CD14-positive monocyte (primary cell): ENCODE data around the gene GPSM1. TPM values are rescaled to one million over a fixed set of nuclear protein-coding genes. Genes with fewer than 3 reads are reported as not detected.

Experiments used
- DNase-seq, 3 donors: peaks; one replicate each; pipeline ENCODE4 v3.0.0-alpha.2; 2011 to 2022
- H2AFZ ChIP-seq: 2 replicates; pipeline ENCODE4 v1.6.0; 2012; ENCODE audit warnings: mild to moderate bottlenecking, low read depth, low read length, inconsistent platforms; ENCODE audit not compliant: insufficient read depth, poor library complexity, severe bottlenecking
- H3K27ac ChIP-seq, 2 donors: 1 replicate in 1 of 2; 2 replicates in 1 of 2; pipeline ENCODE4 v1.5.1; 2012 to 2013; ENCODE audit warnings: low read length in 2 of 2, control low read depth in 1 of 2, inconsistent platforms in 1 of 2, low read depth in 1 of 2, mild to moderate bottlenecking in 1 of 2
- H3K27me3 ChIP-seq, 2 donors: one replicate each; pipeline versions ENCODE4 v1.6.0 to v1.6.1; 2011 to 2013; ENCODE audit warnings: low read length in 2 of 2; ENCODE audit not compliant: control insufficient read depth in 2 of 2, insufficient read depth in 2 of 2
- H3K36me3 ChIP-seq, 2 donors: replicated peaks in 1 of 2; 1 replicate in 1 of 2; 2 replicates in 1 of 2; pipeline versions ENCODE4 v1.5.1 to v1.6.1; 2012 to 2013; ENCODE audit warnings: low read length in 2 of 2, control low read depth in 1 of 2, inconsistent platforms in 1 of 2, mild to moderate bottlenecking in 1 of 2; ENCODE audit not compliant: insufficient read depth in 2 of 2, control insufficient read depth in 1 of 2
- H3K4me1 ChIP-seq, 2 donors: 1 replicate in 1 of 2; 2 replicates in 1 of 2; pipeline versions ENCODE4 v1.5.1 to v1.6.1; 2012 to 2013; ENCODE audit warnings: low read length in 2 of 2, control low read depth in 1 of 2, inconsistent platforms in 1 of 2, mild to moderate bottlenecking in 1 of 2, moderate library complexity in 1 of 2; ENCODE audit not compliant: insufficient read depth in 2 of 2, control insufficient read depth in 1 of 2
- H3K4me2 ChIP-seq: replicated peaks from 2 replicates; pipeline ENCODE3; 2012; ENCODE audit warnings: low read length, moderate library complexity, mild to moderate bottlenecking; ENCODE audit not compliant: poor library complexity, severe bottlenecking; ENCODE audit errors: extremely low read depth
- H3K4me3 ChIP-seq, 3 experiments: fragments of 200-600 bp in 1 of 3; sonication (generic) in 1 of 3; replicated peaks in 1 of 3; 1 replicate in 2 of 3; 2 replicates in 1 of 3; pipeline ENCODE4 v1.5.1; 2011 to 2013; ENCODE audit warnings: low read length in 3 of 3, mild to moderate bottlenecking in 3 of 3, control low read depth in 2 of 3, low read depth in 2 of 3, inconsistent platforms in 1 of 3, moderate library complexity in 1 of 3
- H3K79me2 ChIP-seq: 2 replicates; pipeline ENCODE4 v1.6.0; 2012; ENCODE audit warnings: mild to moderate bottlenecking, control low read depth, inconsistent platforms, low read length, moderate library complexity; ENCODE audit not compliant: insufficient read depth
- H3K9ac ChIP-seq: 2 replicates; pipeline ENCODE4 v1.6.0; 2017; ENCODE audit warnings: low read length, mild to moderate bottlenecking; ENCODE audit not compliant: insufficient read depth, poor library complexity, severe bottlenecking
- H3K9me3 ChIP-seq, 2 donors: replicated peaks in 1 of 2; 1 replicate in 1 of 2; 2 replicates in 1 of 2; pipeline versions ENCODE4 v1.5.1 to v1.6.1; 2012 to 2013; ENCODE audit warnings: low read length in 2 of 2, control low read depth in 1 of 2; ENCODE audit not compliant: control insufficient read depth in 1 of 2, insufficient read depth in 1 of 2
- H4K20me1 ChIP-seq: 2 replicates; pipeline ENCODE4 v1.6.0; 2012; ENCODE audit warnings: mild to moderate bottlenecking, low read length, control low read depth, moderate library complexity; ENCODE audit not compliant: insufficient read depth
- H3K27ac Mint-ChIP-seq, 7 donors: one replicate each; pipeline ENCODE4 v1.8.0; 2020; ENCODE audit warnings: mild to moderate bottlenecking in 7 of 7, mixed read lengths in 7 of 7, moderate library complexity in 6 of 7, inconsistent platforms in 2 of 7
- H3K27me3 Mint-ChIP-seq, 3 donors: one replicate each; pipeline ENCODE4 v1.8.0; 2021 to 2022; ENCODE audit warnings: low read depth in 3 of 3, mild to moderate bottlenecking in 3 of 3, mixed read lengths in 3 of 3, moderate library complexity in 3 of 3, inconsistent platforms in 1 of 3
- H3K36me3 Mint-ChIP-seq, 2 donors: one replicate each; pipeline ENCODE4 v1.8.0; 2020; ENCODE audit warnings: mixed read lengths in 2 of 2, inconsistent platforms in 1 of 2, mild to moderate bottlenecking in 1 of 2
- H3K4me1 Mint-ChIP-seq: one replicate; pipeline ENCODE4 v1.8.0; 2020; ENCODE audit warnings: mild to moderate bottlenecking, mixed read lengths
- H3K4me3 Mint-ChIP-seq, 2 donors: one replicate each; pipeline ENCODE4 v1.8.0; 2020; ENCODE audit warnings: mild to moderate bottlenecking in 2 of 2, mixed read lengths in 2 of 2, moderate library complexity in 1 of 2
- H3K9me3 Mint-ChIP-seq, 7 donors: one replicate each; pipeline ENCODE4 v1.8.0; 2020 to 2022; ENCODE audit warnings: mixed read lengths in 7 of 7, mild to moderate bottlenecking in 6 of 7, moderate library complexity in 6 of 7, inconsistent platforms in 2 of 7
- WGBS: methylation state at CpG from one replicate; pipeline ENCODE4 v1.1.5; 2013; ENCODE audit warnings: missing lambda C conversion rate; ENCODE audit not compliant: insufficient coverage; 5-methylcytosine and 5-hydroxymethylcytosine counted together
- intact Hi-C, 2 donors: fragments of 100-400 bp; cut with micrococcal nuclease; formaldehyde crosslinking; loops; one replicate each; pipeline versions ENCODE4 v1.15.0 to v1.15.1; 2023
- polyA plus RNA-seq, 3 donors: library from polyadenylated mRNA; depleted of rRNA in 1 of 3; unstranded in 2 of 3; stranded (reverse) in 1 of 3; fragments of 300-500 nt in 2 of 3; fragments of >200 nt in 1 of 3; fragmentation: Illumina TruSeq in 2 of 3; gene quantifications; 1 replicate in 2 of 3; 2 replicates in 1 of 3; pipeline ENCODE4 v1.2.3, GENCODE V29; 2012 to 2021
- TF ChIP-seq, protein P1 (sequence below): fragments of 200-600 bp; IDR thresholded peaks from one replicate; pipeline ENCODE4 v1.8.0; 2022; ENCODE audit warnings: antibody characterized with exemption, mild to moderate bottlenecking

Gene GPSM1
- polyA plus RNA-seq, 3 donors, result 0.67 to 3.1 (median 0.73) TPM

DNA sequence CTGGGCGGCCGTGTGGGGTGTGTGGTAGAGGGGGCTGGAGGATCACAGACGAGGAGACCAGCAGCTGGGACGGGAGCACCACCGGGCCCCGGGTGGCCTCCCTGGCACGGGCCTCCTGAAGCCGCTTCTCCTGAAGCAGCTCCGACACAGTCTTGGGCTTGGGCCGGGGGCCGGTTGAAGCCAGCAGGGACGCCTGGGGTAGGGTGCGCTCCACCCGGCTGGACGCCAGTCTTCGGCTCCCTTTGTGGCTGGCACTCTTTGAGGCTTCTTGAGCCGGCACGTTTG is 51.6 kb downstream of the GPSM1 start:
- H3K27ac Mint-ChIP-seq, result no peak overlapping the region

DNA sequence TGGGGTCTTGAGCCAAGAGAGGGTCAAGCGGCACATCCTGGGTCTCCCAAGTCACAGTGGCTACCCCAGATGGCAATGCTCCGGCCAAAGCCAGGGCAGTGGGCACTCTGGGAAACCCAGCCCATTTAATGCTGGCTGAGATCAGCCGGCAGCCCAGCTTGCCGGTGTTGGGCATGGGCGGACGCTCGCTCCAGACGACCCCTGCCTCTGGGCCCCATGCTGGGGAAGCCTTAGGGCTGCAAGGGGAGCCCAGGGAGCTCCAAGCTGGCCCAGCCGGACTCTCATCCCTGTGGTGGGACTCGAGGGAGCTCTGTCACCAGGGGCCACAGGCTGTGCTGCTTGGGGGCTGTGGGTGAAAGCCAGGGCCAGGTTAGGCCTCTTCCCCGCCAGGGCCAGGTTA is 52.1 kb downstream of the GPSM1 start:
- no peak overlapping the region for H3K9ac ChIP-seq
- TF ChIP-seq, protein P1, sequence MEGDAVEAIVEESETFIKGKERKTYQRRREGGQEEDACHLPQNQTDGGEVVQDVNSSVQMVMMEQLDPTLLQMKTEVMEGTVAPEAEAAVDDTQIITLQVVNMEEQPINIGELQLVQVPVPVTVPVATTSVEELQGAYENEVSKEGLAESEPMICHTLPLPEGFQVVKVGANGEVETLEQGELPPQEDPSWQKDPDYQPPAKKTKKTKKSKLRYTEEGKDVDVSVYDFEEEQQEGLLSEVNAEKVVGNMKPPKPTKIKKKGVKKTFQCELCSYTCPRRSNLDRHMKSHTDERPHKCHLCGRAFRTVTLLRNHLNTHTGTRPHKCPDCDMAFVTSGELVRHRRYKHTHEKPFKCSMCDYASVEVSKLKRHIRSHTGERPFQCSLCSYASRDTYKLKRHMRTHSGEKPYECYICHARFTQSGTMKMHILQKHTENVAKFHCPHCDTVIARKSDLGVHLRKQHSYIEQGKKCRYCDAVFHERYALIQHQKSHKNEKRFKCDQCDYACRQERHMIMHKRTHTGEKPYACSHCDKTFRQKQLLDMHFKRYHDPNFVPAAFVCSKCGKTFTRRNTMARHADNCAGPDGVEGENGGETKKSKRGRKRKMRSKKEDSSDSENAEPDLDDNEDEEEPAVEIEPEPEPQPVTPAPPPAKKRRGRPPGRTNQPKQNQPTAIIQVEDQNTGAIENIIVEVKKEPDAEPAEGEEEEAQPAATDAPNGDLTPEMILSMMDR, result no peak

More for the DNA sequence above, 51.6 kb downstream of the GPSM1 start:
- H3K4me3 ChIP-seq, result no peak overlapping the region
- peaks cover 20 to 23% of the 10 kb centered on the region in 2 donors for H3K4me1 ChIP-seq
- TF ChIP-seq, protein P1, result no peak
- H3K4me3 Mint-ChIP-seq, result no peak overlapping the region
- no peaks in the 10 kb centered on the region for H3K27me3 ChIP-seq
- H3K36me3 Mint-ChIP-seq, result peaks cover 23 to 50% of the 10 kb centered on the region in 2 donors
- H3K9me3 ChIP-seq, result no peaks in the 10 kb centered on the region
- no peaks in the 10 kb centered on the region for H3K27me3 Mint-ChIP-seq
- no peak for DNase-seq
- peaks cover 13% of the 10 kb centered on the region for H3K4me1 Mint-ChIP-seq
- no peaks in the 10 kb centered on the region for H3K9me3 Mint-ChIP-seq
- peaks cover 50 to 60% of the 10 kb centered on the region in 2 donors for H3K36me3 ChIP-seq
- H3K79me2 ChIP-seq, result no peaks in the 10 kb centered on the region
- intact Hi-C loops, result no loop called here
- no peaks in the 10 kb centered on the region for H4K20me1 ChIP-seq
- H3K9ac ChIP-seq, result no peak overlapping the region
- no peak overlapping the region for H3K4me2 ChIP-seq
- H3K27ac ChIP-seq, result no peak overlapping the region
- no peak overlapping the region for H2AFZ ChIP-seq
- 96% methylated on average over 15 of the region's 18 CpGs for WGBS

More for the DNA sequence above, 52.1 kb downstream of the GPSM1 start:
- Histone ChIP-seq H3K4me1 (peaks cover 16 to 19% of the 10 kb centered on the region in 2 donors), H3K79me2 (no peaks in the 10 kb centered on the region), H3K9me3 (no peaks in the 10 kb centered on the region), H3K4me3 (no peak overlapping the region), H4K20me1 (no peaks in the 10 kb centered on the region), H3K27ac (no peak overlapping the region), H3K36me3 (peaks cover 54 to 64% of the 10 kb centered on the region in 2 donors), H3K4me2 (no peak overlapping the region), H2AFZ (no peak overlapping the region), H3K27me3 (no peaks in the 10 kb centered on the region)
- Mint-ChIP-seq H3K27me3 (no peaks in the 10 kb centered on the region), H3K36me3 (peaks cover 27 to 54% of the 10 kb centered on the region in 2 donors), H3K4me3 (no peak overlapping the region), H3K4me1 (peaks cover 12% of the 10 kb centered on the region), H3K9me3 (no peaks in the 10 kb centered on the region), H3K27ac (no peak overlapping the region)
- DNase-seq, result no peak
- intact Hi-C loops, result no loop called here
- 92% methylated on average over 10 of the region's 11 CpGs for WGBS
